Fibroblast of skin of back (primary cell): ENCODE measurements around the gene GDPD3.
A peak's percentile ranks its signal among the peaks of the same experiment; 100 is the strongest.

Experiments used
- DNase-seq: peaks from one replicate; pipeline ENCODE4 v3.0.0-alpha.2; 2013

Gene GDPD3

DNA sequence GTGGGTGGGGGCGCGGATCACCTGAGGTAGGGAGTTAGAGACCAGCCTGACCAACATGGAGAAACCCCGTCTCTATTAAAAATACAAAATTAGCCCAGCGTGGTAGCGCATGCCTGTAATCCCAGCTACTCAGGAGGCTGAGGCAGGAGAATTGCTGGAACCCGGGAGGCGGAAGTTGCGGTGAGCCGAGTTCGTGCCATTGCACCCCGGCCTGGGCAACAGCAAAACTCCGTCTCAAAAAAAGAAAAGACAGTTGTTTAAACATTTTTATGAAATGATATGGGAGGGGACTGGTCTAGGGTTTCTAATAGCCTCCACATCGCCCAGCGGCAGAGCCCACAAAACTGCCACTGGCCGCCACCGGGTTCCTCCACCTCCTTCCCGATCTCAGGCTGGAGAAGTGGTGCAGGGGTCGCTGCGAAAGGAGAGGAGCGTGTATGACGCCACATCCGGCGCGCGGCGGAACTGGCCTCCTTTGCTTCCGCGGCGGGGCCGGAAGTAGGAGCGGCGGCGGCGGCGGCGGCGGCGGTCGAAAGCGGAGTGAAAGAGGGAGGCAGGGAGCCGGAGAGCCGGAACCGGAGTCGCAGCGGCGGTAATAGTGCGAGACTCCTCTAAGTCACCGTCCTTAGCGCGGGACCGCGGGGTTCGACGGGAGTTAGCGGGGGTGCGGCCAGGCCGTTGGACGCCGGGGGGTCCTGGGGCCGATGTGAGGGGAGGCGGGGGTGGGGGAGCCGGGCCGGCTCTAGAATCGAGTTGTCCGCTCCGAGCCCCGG, 37.6 kb downstream of the GDPD3 start, which contains the start of gene PPP4C:
Gene PPP4C, plus strand, starts transcription at position 492 of the 773 bp plus-strand sequence. CDS start 384 bp downstream, outside the sequence.
- peak; percentile 90 for DNase-seq

DNA sequence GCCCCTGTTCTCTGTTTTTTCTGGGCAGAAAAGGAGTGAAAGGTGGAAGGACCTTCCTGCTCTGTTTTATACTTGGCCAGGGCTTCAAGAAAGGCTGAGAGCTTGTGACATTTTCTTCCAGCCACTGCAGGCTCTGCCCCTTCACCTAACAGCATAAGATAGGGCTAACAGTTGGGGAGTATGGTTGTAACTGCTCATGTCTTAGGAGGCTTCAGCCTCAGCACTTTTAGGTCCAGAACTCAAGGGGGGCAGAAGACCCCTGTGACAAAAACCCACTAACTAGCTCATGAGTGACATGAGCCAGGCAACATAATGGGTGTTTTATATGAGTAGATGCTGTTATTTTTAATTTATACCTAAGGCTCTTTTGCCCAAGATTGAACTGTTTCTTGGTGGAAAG, 42.8 kb downstream of the GDPD3 start:
- no peak for DNase-seq

DNA sequence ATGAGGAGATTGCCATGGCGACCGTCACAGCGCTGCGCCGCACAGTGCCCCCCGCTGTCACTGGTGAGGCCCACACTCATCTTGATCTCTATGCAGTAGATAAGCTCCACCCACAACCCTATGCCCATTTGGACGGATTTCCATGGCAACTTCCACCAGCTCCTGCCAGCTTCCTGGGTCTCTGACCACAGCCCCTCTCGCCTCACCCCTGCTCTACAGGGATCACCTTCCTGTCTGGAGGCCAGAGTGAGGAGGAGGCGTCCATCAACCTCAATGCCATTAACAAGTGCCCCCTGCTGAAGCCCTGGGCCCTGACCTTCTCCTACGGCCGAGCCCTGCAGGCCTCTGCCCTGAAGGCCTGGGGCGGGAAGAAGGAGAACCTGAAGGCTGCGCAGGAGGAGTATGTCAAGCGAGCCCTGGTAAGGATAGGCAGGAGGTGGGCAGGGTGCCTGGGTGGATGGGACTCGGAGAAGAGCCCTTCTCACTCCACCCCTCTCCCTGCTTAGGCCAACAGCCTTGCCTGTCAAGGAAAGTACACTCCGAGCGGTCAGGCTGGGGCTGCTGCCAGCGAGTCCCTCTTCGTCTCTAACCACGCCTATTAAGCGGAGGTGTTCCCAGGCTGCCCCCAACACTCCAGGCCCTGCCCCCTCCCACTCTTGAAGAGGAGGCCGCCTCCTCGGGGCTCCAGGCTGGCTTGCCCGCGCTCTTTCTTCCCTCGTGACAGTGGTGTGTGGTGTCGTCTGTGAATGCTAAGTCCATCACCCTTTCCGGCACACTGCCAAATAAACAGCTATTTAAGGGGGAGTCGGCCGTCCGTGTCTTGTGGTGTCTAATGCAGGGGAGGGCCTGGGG, 43.5 kb downstream of the GDPD3 start:
- no peak for DNase-seq

DNA sequence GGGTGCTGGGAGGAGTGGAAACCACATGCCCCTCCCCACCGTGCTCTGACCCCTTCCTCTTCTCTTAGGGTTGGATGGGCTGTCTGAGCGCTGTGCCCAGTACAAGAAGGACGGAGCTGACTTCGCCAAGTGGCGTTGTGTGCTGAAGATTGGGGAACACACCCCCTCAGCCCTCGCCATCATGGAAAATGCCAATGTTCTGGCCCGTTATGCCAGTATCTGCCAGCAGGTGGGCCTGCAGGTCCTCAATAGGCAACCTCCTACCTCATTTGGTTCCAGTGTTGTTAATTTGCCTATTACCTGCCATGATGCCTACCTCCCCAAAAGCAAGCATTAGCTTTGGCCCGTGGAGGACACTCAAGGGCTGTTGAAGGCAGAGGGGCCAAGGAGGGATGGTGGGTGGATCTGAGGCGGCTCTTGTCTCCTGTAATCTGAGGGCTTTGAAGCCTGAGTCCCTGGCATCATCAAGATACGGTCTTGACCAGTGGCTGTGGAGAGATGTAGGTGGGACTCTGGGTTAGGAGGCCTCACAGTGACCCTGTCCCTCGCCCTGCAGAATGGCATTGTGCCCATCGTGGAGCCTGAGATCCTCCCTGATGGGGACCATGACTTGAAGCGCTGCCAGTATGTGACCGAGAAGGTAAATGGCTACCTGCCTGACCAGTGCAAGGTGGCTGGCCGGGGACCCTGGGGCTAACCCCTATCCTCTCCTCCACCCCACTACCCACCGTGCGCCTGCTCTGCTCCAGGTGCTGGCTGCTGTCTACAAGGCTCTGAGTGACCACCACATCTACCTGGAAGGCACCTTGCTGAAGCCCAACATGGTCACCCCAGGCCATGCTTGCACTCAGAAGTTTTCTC, 44.4 kb downstream of the GDPD3 start:
- DNase-seq = peak; percentile 31

DNA sequence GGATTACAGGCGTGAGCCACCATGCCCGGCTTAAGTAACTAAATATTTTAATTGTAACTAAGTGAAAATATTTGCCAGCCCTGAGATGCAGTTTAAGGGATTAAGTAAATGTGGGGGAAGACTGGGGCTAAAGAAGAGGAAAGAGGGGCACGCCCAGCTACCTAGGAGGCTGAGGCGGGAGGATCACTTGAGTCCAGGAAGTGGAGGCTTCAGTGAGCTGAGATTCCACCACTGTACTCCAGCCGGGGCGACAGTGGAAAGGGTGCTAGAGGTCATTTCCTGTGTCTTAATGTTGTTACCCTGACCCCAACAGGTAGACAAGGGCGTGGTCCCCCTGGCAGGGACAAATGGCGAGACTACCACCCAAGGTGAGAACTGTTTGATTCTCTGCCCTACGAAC, 45.0 kb downstream of the GDPD3 start:
- DNase-seq = no peak

DNA sequence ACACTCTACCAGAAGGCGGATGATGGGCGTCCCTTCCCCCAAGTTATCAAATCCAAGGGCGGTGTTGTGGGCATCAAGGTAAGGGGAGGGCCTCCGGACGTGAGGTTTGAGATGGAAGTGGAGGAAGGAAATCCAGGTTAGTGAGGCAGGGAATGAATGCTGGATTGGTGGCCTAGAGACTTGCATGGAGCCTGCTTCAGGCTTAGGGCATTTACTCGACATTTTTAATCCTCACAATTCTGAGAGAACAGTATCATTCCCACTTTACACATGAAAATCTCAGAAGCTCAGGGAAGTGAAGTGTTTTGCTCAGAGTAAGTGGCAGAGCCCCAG, 45.8 kb downstream of the GDPD3 start:
- DNase-seq = no peak

DNA sequence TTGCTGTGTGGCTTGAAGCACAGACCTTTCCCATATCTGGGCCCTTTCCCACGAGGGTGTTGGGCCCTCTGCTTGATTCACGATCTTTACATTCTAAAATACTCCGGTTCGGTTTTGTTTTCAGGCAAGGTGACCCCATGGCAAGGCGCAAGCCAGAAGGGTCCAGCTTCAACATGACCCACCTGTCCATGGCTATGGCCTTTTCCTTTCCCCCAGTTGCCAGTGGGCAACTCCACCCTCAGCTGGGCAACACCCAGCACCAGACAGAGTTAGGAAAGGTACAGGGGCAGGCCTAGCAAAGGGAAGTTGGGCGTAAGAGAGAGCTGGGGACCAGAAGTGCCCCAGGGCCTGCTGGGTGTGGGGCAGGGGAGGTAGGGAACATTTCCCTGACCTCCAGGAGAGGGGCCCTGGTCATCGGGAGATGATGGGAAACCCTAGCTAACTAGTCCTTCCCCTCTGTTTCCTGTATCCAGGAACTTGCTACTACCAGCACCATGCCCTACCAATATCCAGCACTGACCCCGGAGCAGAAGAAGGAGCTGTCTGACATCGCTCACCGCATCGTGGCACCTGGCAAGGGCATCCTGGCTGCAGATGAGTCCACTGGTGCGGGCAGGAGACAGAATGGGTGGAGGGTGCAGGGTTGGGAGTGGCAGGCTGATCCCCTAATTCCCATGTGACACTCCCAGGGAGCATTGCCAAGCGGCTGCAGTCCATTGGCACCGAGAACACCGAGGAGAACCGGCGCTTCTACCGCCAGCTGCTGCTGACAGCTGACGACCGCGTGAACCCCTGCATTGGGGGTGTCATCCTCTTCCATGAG, 46.4 kb downstream of the GDPD3 start:
- no peak for DNase-seq

DNA sequence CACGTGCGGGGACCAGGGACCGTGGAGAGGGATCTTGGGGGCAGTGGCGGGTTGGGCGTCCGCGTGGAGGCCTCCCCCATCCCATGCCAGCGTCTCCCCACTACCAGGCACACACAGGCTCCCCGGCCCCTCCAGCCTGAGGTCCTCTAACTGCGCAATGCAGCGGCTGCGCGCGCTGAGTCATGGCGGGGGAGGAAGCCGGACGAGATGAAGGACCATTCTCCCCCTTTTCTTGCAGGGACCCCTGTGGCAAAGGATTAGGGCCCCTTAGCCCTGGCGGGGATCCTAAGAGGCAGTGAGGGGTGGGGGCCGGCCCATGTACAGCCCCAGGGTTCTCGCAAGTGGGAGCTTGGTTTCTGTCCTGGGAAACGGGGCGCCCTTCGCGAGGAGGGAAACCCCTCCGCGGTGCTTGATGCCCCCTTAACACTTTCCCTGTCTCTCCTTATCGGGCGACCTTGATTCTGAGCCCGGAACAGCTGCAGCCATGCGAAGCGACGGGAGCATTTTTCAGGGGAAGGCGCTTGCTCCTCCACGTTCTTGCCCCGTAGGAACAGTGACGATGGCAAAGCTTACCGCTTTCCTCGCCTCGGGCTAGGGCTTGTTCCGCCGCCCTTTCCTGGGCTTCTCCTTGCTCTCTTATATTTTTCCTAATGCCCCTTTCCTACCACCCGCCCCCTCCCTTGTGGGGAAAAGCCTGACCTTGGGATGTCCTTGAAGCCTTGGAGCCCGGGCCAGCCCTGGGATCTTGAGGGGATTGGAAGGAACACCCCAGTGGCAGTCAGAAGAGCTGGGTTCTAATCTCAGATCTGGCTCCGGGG, 47.2 kb downstream of the GDPD3 start:
- DNase-seq = peak; percentile 57

DNA sequence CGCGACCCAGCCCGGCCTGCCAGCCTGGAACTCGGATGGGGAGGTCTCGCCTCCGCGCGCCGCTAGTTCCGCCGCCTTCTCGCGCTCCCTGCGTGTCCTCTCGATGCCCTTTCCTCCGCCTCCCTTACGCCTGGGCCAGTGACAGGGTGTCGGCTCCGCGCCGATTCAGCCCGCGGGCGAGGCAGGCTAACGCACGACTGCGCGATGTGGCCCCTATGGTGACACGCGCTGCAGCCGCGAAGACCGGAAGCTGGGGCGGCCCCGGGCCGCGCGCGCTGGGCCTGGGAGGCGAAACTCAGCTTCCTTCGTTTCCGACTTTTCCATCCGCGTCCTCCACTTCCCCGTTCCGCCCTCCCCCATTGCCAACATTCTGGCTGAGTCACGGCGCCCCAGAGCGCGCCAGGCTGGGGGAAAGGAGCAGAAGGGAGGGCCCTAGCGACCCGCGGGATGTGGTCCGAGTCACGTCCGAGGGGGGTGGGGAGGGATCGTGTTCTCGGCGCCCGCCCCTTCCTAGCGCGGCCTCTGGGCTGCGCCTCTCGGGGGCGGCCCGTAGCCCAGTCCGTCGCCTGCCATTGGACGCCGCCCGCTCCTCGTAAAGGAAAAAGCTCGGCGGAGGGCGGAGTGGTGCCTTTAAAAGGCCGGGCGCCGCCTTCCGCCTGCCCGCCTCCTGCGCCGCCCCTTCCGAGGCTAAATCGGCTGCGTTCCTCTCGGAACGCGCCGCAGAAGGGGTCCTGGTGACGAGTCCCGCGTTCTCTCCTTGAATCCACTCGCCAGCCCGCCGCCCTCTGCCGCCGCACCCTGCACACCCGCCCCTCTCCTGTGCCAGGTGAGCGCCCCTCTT, 48.0 kb downstream of the GDPD3 start, which contains the start of gene ALDOA:
Gene ALDOA, plus strand, starts transcription at position 659 of the 841 bp plus-strand sequence. CDS start 1,138 bp downstream, outside the sequence.
- peak; percentile 99 for DNase-seq

DNA sequence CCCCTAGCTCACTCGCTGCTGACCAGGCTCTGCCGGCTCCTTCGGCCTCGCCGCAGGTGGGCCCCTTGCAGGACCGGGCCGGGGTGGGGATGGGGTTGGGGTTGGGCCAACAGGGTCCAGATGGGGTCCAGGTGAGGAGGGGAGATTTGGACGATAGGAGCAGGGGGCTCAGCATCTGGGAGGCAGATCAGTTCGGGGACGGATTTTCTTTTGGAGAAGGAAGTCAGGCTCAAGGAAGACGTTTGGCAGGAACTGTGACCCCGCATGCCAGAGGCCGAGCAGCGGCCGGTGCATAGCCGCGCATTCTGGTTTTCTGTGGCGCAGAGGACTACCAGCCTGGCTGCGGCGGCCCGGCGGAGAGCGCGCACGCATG, 48.6 kb downstream of the GDPD3 start:
- no peak for DNase-seq

DNA sequence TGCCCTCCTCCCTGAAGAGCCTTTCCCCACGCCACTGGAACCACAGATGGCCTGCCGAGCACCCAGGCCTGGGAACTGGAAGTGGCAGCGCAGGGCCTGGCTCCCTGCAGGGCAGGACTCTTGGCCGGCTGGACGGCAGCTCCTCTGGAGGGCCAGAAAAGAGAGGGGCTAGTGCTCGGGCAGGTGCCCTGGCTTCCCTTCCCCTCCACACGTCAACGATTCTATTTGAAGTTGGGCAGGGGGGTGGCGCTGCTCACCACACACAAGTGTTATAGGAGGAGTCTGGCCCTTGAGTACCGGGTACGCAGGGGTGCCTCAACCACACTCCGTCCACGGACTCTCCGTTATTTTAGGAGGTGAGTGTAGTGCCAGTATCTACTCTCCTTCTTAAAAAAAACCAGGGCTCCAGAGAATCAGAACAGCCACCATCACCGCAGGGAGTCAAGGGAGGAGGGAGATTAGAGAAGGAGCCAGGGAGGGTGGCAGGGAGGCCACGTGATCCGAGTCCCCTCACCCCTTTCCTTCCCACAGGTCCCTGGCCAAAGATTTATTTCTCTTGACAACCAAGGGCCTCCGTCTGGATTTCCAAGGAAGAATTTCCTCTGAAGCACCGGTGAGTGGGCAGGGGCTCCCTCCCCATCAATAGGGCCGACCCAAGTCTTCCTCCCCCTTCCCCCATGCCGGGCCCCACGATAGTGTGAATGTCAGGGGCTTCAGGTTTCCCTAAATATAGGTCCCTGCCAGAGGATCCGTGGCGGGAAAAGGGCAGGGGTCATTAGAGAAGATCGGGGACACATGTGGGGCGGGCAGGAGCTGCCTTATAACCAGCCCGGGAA, 49.2 kb downstream of the GDPD3 start:
- peak; percentile 49 for DNase-seq

DNA sequence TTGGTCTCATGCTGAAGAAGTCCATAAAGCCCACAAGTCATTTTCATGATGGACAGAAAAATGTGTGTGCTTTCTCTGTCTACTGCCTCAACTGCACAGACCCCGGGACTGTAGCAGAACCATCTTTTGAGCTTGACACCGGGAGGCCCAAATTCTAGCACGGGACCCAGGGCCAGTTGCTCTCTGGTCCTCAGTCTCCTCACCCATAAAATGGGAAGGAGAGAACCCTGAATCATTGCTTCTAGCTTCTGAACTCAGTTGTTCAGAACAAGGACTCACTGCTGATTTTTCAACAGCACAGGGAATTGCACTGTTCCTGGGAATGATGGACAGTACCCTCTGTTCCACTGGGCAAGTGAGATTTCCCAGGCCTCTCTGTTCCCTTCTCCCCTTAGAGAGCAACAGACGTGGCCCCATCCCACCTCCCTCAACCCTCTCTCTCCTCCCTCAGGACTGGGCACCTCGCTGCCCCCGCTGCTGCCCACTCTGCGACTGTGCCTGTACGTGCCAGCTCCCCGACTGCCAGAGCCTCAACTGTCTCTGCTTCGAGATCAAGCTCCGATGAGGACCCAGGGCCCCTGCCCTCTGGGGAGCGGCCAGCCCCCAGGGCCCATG, 50.0 kb downstream of the GDPD3 start:
- no peak for DNase-seq

DNA sequence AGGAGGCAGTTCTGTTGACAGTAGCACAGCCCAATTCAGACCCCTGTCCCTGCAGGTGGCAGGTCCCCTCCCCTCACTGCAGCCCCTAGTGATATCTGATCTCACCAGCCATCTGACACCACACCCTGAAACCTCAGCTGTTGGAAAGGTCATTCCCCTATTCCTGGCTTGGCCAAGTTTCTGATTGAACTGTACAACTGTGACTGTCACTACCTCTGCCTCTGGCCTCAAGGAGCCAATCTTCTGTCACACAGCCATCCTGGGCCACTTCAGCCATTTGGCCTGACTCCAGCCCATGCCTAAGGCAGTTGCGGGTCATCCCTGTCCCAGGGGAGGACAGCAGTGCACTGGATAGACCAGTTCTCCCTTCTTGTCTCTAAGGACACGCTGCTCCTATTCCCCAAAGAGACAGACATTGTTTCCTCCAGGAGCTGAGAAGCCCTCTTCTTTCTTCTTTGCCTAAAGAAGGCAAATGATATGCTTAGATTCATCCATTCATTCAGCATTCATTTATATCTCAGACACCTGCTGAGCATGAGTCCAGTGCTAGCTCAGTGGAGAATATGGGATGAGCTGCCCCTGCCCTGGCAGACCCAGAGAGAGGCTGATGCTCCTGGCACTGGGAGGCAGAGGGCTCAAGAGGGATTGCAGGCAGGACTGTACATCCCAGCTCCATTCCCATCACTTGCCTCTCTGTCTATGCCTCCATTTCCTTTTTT, 52.3 kb downstream of the GDPD3 start:
- no peak for DNase-seq

DNA sequence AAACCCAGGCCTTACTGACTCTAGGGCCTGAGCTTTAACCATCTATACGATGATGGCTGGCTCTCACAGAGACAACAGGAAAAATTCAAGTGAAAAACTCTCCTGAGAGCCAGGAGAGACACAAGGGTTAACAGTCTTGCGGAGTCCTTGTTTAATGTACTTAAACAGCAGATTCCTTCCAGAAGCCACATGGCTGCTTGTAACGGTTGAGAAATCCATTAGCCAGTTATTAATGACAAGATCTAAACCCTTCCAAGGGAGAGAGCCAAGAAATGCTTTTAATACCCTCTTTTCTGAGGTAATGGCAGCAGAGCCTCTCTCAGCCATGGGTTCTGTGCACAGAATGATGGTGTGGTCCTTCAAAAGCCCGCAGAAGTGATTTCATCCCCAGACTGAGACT, 53.0 kb downstream of the GDPD3 start:
- no peak for DNase-seq

DNA sequence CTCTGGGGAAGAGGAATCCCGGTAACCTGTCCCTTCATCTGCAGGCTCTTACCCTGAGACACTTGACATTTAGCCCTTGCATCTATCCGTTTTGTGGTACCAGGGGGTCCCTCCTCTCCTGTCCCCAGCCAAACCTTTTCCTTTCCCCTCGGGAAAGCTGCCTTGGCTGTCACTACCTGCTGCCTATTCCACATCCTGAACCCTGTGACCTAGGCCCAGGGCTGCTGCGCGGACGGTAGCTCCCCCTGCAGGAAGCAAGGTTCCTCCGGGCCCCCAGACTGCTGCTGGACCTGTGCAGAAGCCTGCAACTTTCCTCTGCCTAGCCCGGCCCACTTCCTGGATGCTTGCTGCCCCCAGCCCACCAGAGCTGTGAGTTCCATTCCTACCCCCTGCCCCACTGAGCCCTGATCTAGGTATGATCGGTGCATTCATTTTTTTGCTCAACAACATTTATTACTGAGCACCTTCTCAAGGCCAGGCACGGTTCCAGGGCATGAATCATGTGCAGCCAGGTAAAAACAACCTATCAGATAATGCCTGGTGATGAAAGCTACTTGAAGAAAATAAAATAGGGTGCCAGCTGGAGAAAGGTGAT, 58.3 kb downstream of the GDPD3 start:
- DNase-seq = no peak
